KOPT-K1 (cell line): Measurements from ENCODE around the gene SCAF4.

Source experiments
- H3K27ac ChIP-seq: fragments of 200-600 bp; sonication (generic); 2 replicates; pipeline ENCODE4 v1.5.1; 2016; ENCODE audit warnings: antibody characterized with exemption, mild to moderate bottlenecking, low read depth, low read length; ENCODE audit not compliant: poor library complexity, severe bottlenecking
- H3K36me3 ChIP-seq: fragments of 200-600 bp; sonication (generic); 2 replicates; pipeline ENCODE4 v1.5.1; 2017; ENCODE audit warnings: antibody characterized with exemption, mild to moderate bottlenecking, low read length, moderate library complexity; ENCODE audit not compliant: insufficient read depth
- H3K9me3 ChIP-seq: fragments of 200-600 bp; sonication (generic); 2 replicates; pipeline ENCODE4 v1.5.1; 2017; ENCODE audit warnings: antibody characterized with exemption, low read length, mild to moderate bottlenecking; ENCODE audit not compliant: insufficient read depth, poor library complexity, severe bottlenecking

SCAF4 gene

GRCh38 chr21:31728191-31728590, 3.7 kb downstream of the SCAF4 start:
- H3K9me3 ChIP-seq: no peaks in the 10 kb centered on the region
- H3K36me3 ChIP-seq: peaks cover 29% of the 10 kb centered on the region
- H3K27ac ChIP-seq: no peak overlapping the region

DNA sequence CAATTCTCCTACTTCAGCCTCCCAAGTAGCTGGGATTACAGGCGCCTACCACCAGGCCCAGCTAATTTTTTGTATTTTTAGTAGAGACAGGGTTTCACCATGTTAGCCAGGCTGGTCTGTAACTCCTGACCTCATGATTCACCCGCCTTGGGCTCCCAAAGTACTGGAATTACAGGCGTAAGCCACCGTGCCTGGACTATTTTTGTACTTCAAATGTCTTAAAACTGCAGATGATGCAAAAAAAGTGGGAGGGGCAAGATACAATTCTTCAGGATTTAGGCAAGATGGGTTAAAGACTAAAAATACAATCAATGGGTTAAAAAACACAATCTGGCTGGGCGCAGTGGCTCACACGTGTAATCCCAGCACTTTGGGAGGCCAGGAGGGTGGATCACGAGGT, 4.7 kb downstream of the SCAF4 start:
- Histone ChIP-seq H3K27ac (no peak overlapping the region), H3K36me3 (peaks cover 29% of the 10 kb centered on the region), H3K9me3 (no peaks in the 10 kb centered on the region)

GRCh38 chr21:31726407-31726806, 5.5 kb downstream of the SCAF4 start:
- Histone ChIP-seq H3K9me3 (no peaks in the 10 kb centered on the region), H3K36me3 (peaks cover 29% of the 10 kb centered on the region), H3K27ac (no peak overlapping the region)

DNA sequence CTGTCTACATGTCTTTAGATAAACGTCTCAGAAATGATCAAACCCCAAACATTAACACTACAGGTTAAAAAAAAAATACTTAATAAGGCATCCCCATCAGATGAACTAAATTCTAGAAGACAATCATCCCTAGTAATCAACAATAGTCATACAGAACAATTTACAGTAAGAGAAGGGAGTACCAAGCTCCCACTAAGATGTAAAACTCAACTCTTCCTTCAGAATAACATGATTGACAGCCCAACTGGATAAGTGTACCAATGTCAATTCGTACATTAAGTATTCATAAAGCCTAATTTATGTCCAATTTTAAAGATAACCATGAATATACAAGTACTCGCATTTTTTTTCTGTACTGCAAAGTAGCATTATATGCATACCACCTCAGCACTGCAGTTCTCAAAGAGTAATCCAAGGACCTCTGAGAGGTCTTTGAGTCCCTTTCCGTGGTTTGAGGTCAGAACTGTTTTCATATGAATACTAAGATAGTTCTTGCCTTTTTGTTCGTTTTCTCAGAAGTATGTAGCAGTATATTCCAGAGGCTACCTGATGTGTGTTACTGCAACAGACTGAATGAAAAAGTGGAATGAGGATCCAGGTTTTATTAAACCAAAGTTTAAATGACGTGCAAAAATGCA, 6.6 kb downstream of the SCAF4 start:
- Histone ChIP-seq H3K36me3 (peaks cover 29% of the 10 kb centered on the region), H3K27ac (no peak overlapping the region), H3K9me3 (no peaks in the 10 kb centered on the region)

DNA sequence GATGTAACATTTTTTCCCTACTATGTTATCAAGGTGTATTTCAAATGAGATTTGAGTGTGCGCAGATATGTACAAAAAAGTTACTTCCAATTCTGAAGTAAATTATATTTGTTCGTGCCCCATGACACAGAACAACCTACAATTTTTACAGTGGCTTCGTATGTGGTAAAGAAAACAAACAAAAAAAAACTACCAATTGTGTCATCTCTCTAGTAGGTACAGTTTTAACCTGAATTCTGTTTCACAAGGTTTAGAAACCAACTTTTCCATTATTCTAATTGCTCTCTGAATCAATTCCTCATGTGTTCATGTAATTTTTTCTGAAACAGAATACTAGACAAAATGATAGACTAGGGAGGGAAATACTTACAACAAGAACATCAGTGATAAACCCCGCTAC, 7.4 kb downstream of the SCAF4 start:
- no peaks in the 10 kb centered on the region for H3K9me3 ChIP-seq
- H3K36me3 ChIP-seq: peaks cover 29% of the 10 kb centered on the region
- H3K27ac ChIP-seq: no peak overlapping the region

- Histone ChIP-seq H3K27ac (no peak overlapping the region), H3K36me3 (peaks cover 3% of the 10 kb centered on the region; the same call in 1 of the 2 replicates), H3K9me3 (no peaks in the 10 kb centered on the region)
Observed at GRCh38 chr21:31721381-31721780, 10.5 kb downstream of the SCAF4 start.

- Histone ChIP-seq H3K27ac (no peak overlapping the region), H3K36me3 (no peaks in the 10 kb centered on the region), H3K9me3 (no peaks in the 10 kb centered on the region)
Observed at GRCh38 chr21:31720739-31721138, 11.2 kb downstream of the SCAF4 start.

DNA sequence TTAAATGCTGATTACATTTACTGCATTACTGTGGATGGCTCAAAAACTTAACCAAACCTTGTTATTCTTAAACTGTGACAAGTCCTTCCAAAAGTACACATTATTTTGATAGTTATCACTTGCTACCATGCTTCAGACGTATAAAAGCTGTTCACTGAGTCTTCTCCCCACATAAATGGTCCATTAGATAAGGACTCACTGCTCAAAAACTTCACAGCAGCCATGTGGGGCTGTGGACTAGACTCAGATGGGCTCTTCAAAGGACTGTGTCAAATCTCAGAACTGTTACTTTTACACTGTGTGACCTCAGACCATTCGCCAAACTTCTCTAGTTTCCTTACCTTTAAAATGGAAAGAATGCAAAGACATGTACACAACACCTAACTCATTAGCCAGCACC, 11.6 kb downstream of the SCAF4 start:
- Histone ChIP-seq H3K36me3 (no peaks in the 10 kb centered on the region), H3K27ac (no peak overlapping the region)

GRCh38 chr21:31716106-31716505, 15.8 kb downstream of the SCAF4 start:
- Histone ChIP-seq H3K27ac (no peak overlapping the region), H3K36me3 (no peaks in the 10 kb centered on the region)

More for the DNA sequence above, 11.6 kb downstream of the SCAF4 start:
- H3K9me3 ChIP-seq: no peaks in the 10 kb centered on the region

GRCh38 chr21:31714741-31715365, 17.1 kb downstream of the SCAF4 start:
- H3K36me3 ChIP-seq: no peaks in the 10 kb centered on the region
- H3K27ac ChIP-seq: no peak overlapping the region
- H3K9me3 ChIP-seq: no peaks in the 10 kb centered on the region

More at GRCh38 chr21:31716106-31716505, 15.8 kb downstream of the SCAF4 start:
- H3K9me3 ChIP-seq: no peaks in the 10 kb centered on the region

GRCh38 chr21:31713973-31714740, 17.8 kb downstream of the SCAF4 start:
- H3K9me3 ChIP-seq: no peaks in the 10 kb centered on the region
- H3K27ac ChIP-seq: no peak overlapping the region
- no peaks in the 10 kb centered on the region for H3K36me3 ChIP-seq

DNA sequence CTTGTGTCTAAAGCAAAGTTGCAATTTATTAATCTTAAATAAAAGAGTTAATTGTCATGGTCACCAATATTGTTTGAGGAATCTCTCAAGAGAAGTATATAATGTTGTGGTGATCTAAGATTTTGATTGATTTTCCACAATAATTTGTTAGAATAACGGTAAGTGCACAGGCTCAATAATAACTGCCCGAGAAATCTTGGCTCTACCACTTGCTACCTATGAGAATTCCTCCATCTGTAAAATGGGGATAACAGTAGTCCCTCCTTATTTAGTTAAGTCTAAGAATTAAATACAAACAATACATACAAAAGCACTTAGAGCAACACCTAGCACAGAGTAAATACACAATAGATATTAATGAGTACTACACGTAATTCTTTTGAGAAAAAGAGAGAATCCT, 18.8 kb downstream of the SCAF4 start:
- Histone ChIP-seq H3K36me3 (no peaks in the 10 kb centered on the region), H3K27ac (no peak overlapping the region), H3K9me3 (no peaks in the 10 kb centered on the region)

- Histone ChIP-seq H3K36me3 (no peaks in the 10 kb centered on the region), H3K27ac (no peak overlapping the region), H3K9me3 (no peaks in the 10 kb centered on the region)
Observed at GRCh38 chr21:31711745-31712285, 20.1 kb downstream of the SCAF4 start.

DNA sequence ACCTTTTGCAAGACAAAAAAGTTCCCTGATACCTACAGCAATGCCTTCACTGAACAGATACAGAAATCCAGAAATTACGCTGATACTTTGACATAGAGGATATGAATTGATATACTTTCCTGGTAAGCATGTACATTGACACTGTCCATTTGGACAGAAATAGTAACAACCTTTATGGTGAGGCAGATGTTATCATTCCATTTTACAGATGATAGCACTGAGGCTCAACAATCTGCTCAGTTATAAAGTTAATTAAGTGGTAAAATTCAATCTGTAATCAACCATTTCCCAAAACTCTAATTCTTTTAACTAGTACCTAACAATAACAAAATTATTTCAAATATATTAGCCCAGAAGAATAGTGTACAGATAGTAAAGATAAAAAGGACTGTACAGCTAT, 20.6 kb downstream of the SCAF4 start:
- Histone ChIP-seq H3K36me3 (peaks cover 3% of the 10 kb centered on the region), H3K9me3 (no peaks in the 10 kb centered on the region), H3K27ac (no peak overlapping the region)

GRCh38 chr21:31710586-31710985, 21.3 kb downstream of the SCAF4 start:
- H3K9me3 ChIP-seq: no peaks in the 10 kb centered on the region
- H3K27ac ChIP-seq: no peak overlapping the region
- peaks cover 10% of the 10 kb centered on the region for H3K36me3 ChIP-seq
